ENCODE data around the gene TEX51.

The TEX51 gene

DNA sequence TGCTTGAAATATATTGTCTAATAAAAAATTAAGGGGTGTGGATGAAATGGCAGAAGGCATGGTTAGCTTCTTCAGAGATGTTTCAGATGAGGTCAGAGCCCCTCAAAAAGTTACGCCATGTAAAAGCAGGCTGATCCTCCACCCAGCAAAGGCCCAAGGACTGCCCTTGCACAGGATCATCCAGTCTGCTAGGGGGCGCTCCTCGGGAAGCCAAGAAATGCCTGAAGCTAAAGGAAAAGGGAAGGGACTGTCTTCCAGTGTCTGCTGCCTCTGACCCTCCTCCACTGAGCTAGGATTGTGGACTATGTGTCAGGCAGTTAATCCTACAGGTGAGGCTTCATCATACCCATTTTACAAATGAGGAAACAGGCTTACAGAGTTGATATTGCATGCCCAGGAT lies 33.8 kb upstream of the TEX51 start:
- DNase-seq = peak; percentile 25
- no peaks in the 10 kb centered on the region for H3K4me1 ChIP-seq
- H3K4me3 ChIP-seq (ENCODE audit: low read depth, low read length) = no peak overlapping the region
- no peaks in the 10 kb centered on the region for H3K36me3 ChIP-seq
- no peaks in the 10 kb centered on the region for H3K27me3 ChIP-seq
- TF ChIP-seq CTCF (IDR thresholded peaks at IDR 0.05; ENCODE audit: low read depth, low read length) = peak; percentile 43; the same call in 1 of the 2 replicates
- H3K9me3 ChIP-seq = no peaks in the 10 kb centered on the region

DNA sequence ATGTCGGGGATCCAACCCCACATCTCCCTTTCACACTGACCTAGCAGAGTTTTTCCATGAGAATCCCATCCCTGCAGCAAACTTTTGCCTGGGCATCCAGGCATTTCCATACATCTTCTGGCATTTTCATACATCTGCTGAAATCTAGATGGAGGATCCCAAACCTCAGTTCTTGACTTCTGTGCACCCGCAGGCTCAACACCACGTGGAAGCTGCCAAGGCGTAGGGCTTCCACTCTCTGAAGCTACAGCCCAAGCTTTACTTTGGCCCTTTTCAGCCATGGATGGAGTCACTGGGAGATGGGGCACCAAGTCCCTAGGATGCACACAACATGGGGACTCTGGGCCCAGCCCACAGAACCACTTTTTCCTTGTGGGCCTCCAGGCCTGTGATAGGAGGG lies 32.2 kb upstream of the TEX51 start:
- Histone ChIP-seq H3K4me3 (ENCODE audit: low read depth, low read length) (no peak overlapping the region), H3K4me1 (no peaks in the 10 kb centered on the region), H3K27me3 (no peaks in the 10 kb centered on the region), H3K9me3 (no peaks in the 10 kb centered on the region), H3K36me3 (no peaks in the 10 kb centered on the region)
- no peak for TF ChIP-seq CTCF (IDR thresholded peaks at IDR 0.05; ENCODE audit: low read depth, low read length)
- DNase-seq = no peak

GRCh38 chr2:126874961-126875360 lies 23.7 kb upstream of the TEX51 start:
- Histone ChIP-seq H3K9me3 (no peaks in the 10 kb centered on the region), H3K27me3 (no peaks in the 10 kb centered on the region), H3K36me3 (no peaks in the 10 kb centered on the region), H3K4me3 (ENCODE audit: low read depth, low read length) (no peak overlapping the region), H3K4me1 (no peaks in the 10 kb centered on the region)
- DNase-seq = no peak
- no peak for TF ChIP-seq CTCF (IDR thresholded peaks at IDR 0.05; ENCODE audit: low read depth, low read length)

- Histone ChIP-seq H3K4me1 (no peaks in the 10 kb centered on the region), H3K4me3 (ENCODE audit: low read depth, low read length) (no peak overlapping the region), H3K27me3 (no peaks in the 10 kb centered on the region), H3K36me3 (no peaks in the 10 kb centered on the region), H3K9me3 (no peaks in the 10 kb centered on the region)
- TF ChIP-seq CTCF (IDR thresholded peaks at IDR 0.05; ENCODE audit: low read depth, low read length) = no peak
- no peak for DNase-seq
Measured at GRCh38 chr2:126876631-126877030, 22.1 kb upstream of the TEX51 start.

GRCh38 chr2:126877041-126877440 lies 21.6 kb upstream of the TEX51 start:
- no peak for DNase-seq
- Histone ChIP-seq H3K4me3 (ENCODE audit: low read depth, low read length) (no peak overlapping the region), H3K27me3 (no peaks in the 10 kb centered on the region), H3K4me1 (no peaks in the 10 kb centered on the region), H3K9me3 (no peaks in the 10 kb centered on the region), H3K36me3 (no peaks in the 10 kb centered on the region)
- no peak for TF ChIP-seq CTCF (IDR thresholded peaks at IDR 0.05; ENCODE audit: low read depth, low read length)

GRCh38 chr2:126877861-126878565 lies 20.7 kb upstream of the TEX51 start:
- Histone ChIP-seq H3K9me3 (no peaks in the 10 kb centered on the region), H3K36me3 (no peaks in the 10 kb centered on the region), H3K27me3 (no peaks in the 10 kb centered on the region), H3K4me1 (no peaks in the 10 kb centered on the region), H3K4me3 (ENCODE audit: low read depth, low read length) (no peak overlapping the region)
- DNase-seq = no peak
- TF ChIP-seq CTCF (IDR thresholded peaks at IDR 0.05; ENCODE audit: low read depth, low read length) = no peak

Data from BE2C (cell line).